ENCODE results near the gene KIRREL1. TPM values are rescaled to one million over a fixed set of nuclear protein-coding genes. Genes with fewer than 3 reads are reported as not detected.
A peak's percentile ranks its signal among the peaks of the same experiment; 100 is the strongest.

The KIRREL1 gene
- total RNA-seq, 2 donors from 2014 or later = 22.8 to 26.5 TPM

- Mint-ChIP-seq H3K4me3 (no peak overlapping the region), H3K27ac (no peak overlapping the region), H3K27me3 (ENCODE audit: insufficient read depth) (peaks cover 4% of the 10 kb centered on the region), H3K36me3 (ENCODE audit: low read depth) (no peaks in the 10 kb centered on the region), H3K4me1 (peaks cover 11% of the 10 kb centered on the region), H3K9me3 (peaks cover 11% of the 10 kb centered on the region)
- Histone ChIP-seq H3K36me3 (ENCODE audit: control insufficient read depth, insufficient read depth, low read length) (no peaks in the 10 kb centered on the region), H3K9me3 (ENCODE audit: control insufficient read depth, low read length) (peaks cover 12% of the 10 kb centered on the region), H3K4me3 (ENCODE audit: low read length) (no peak overlapping the region), H3K27ac (ENCODE audit: low read depth, low read length) (peak overlapping the region; percentile 51), H3K9ac (ENCODE audit: extremely low read depth, low read length, poor library complexity, severe bottlenecking) (no peak overlapping the region), H3K4me1 (ENCODE audit: control insufficient read depth, insufficient read depth, low read length) (no peaks in the 10 kb centered on the region), H3K27me3 (ENCODE audit: control insufficient read depth, insufficient read depth, low read length, poor library complexity, severe bottlenecking) (no peaks in the 10 kb centered on the region)
- WGBS, 2 experiments (ENCODE audit: insufficient coverage in 1 of 2, insufficient read length in 1 of 2) = 82 to 85% methylated on average over 5 to 9 of the region's 9 CpGs
- DNase-seq = no peak
- no peak for TF ChIP-seq CTCF (conservative IDR thresholded peaks at IDR 0.05)
These were observed 27.4 kb upstream of the KIRREL1 start for GRCh38 chr1:157966031-157966537.

- H3K9me3 ChIP-seq (ENCODE audit: control insufficient read depth, low read length) = peaks cover 23% of the 10 kb centered on the region
- H3K9me3 Mint-ChIP-seq = peaks cover 22% of the 10 kb centered on the region
- peaks cover 11% of the 10 kb centered on the region for H3K4me1 Mint-ChIP-seq
- H3K27me3 ChIP-seq (ENCODE audit: control insufficient read depth, insufficient read depth, low read length, poor library complexity, severe bottlenecking) = no peaks in the 10 kb centered on the region
- no peak overlapping the region for H3K4me3 Mint-ChIP-seq
- no peaks in the 10 kb centered on the region for H3K36me3 ChIP-seq (ENCODE audit: control insufficient read depth, insufficient read depth, low read length)
- DNase-seq = no peak
- H3K27ac ChIP-seq (ENCODE audit: low read depth, low read length) = no peak overlapping the region
- no peaks in the 10 kb centered on the region for H3K4me1 ChIP-seq (ENCODE audit: control insufficient read depth, insufficient read depth, low read length)
- no peak overlapping the region for H3K4me3 ChIP-seq (ENCODE audit: low read length)
- no peak for TF ChIP-seq CTCF (conservative IDR thresholded peaks at IDR 0.05)
- no peak overlapping the region for H3K27ac Mint-ChIP-seq
- H3K36me3 Mint-ChIP-seq (ENCODE audit: low read depth) = no peaks in the 10 kb centered on the region
- H3K9ac ChIP-seq (ENCODE audit: extremely low read depth, low read length, poor library complexity, severe bottlenecking) = no peak overlapping the region
- H3K27me3 Mint-ChIP-seq (ENCODE audit: insufficient read depth) = peaks cover 4% of the 10 kb centered on the region
These were observed 26.2 kb upstream of the KIRREL1 start for GRCh38 chr1:157967205-157967604.

- Histone ChIP-seq H3K36me3 (ENCODE audit: control insufficient read depth, insufficient read depth, low read length) (no peaks in the 10 kb centered on the region), H3K27me3 (ENCODE audit: control insufficient read depth, insufficient read depth, low read length, poor library complexity, severe bottlenecking) (no peaks in the 10 kb centered on the region), H3K4me1 (ENCODE audit: control insufficient read depth, insufficient read depth, low read length) (no peaks in the 10 kb centered on the region), H3K9me3 (ENCODE audit: control insufficient read depth, low read length) (peaks cover 27% of the 10 kb centered on the region), H3K4me3 (ENCODE audit: low read length) (no peak overlapping the region), H3K9ac (ENCODE audit: extremely low read depth, low read length, poor library complexity, severe bottlenecking) (no peak overlapping the region), H3K27ac (ENCODE audit: low read depth, low read length) (peak overlapping the region; percentile 54)
- Mint-ChIP-seq H3K27ac (no peak overlapping the region), H3K9me3 (peaks cover 33% of the 10 kb centered on the region), H3K4me1 (peaks cover 11% of the 10 kb centered on the region), H3K4me3 (no peak overlapping the region), H3K27me3 (ENCODE audit: insufficient read depth) (peaks cover 2% of the 10 kb centered on the region), H3K36me3 (ENCODE audit: low read depth) (no peaks in the 10 kb centered on the region)
- DNase-seq = no peak
- TF ChIP-seq CTCF (conservative IDR thresholded peaks at IDR 0.05) = no peak
- WGBS, 2 experiments (ENCODE audit: insufficient coverage in 1 of 2, insufficient read length in 1 of 2) = 71% methylated on average over 7 of the region's 7 CpGs; no CpG with 5 or more reads in 1 of the 2 experiments
These were observed 24.9 kb upstream of the KIRREL1 start for GRCh38 chr1:157968508-157968907.

All from endodermal cell (in vitro differentiated cells).